Caco-2 (cell line): Measurements from ENCODE around the gene FOXC1. TPM values are rescaled to one million over a fixed set of nuclear protein-coding genes. Genes with fewer than 3 reads are reported as not detected.

Experiments used
- BruUV-seq: library from RNA; stranded (reverse); fragments of 400-500 nt; replicated peaks from 2 replicates; lab custom pipeline; 2021; lab: Mats Ljungman, UMichigan
- CTCF ChIA-PET: fragments of 300-600 bp; sonication (Branson Sonifier 250); formaldehyde crosslinking; loops from one replicate; lab custom pipeline; 2022; ENCODE audit warnings: antibody characterized with exemption; lab: Charles Lee
- POLR2A ChIA-PET: fragments of 300-600 bp; sonication (Branson Sonifier 250); formaldehyde crosslinking; loops from one replicate; lab custom pipeline; 2022; ENCODE audit warnings: antibody characterized with exemption; lab: Charles Lee
- DNase-seq, 2 experiments: peaks; one replicate each; pipeline versions ENCODE4 v3.0.0 to v3.0.0-alpha.2; 2020 to 2022
- H3K27me3 ChIP-seq: replicated peaks from 2 replicates; pipeline ENCODE4 v1.6.0; 2011; ENCODE audit warnings: low read length; ENCODE audit not compliant: control insufficient read depth, insufficient read depth
- H3K36me3 ChIP-seq: 2 replicates; pipeline ENCODE4 v1.5.1; 2011; ENCODE audit warnings: low read length; ENCODE audit not compliant: control insufficient read depth, insufficient read depth
- H3K4me1 ChIP-seq: fragments of 250-450 bp; sonication (Bioruptor Pico); 2 replicates; pipeline ENCODE4 v1.5.1; 2020; ENCODE audit warnings: mild to moderate bottlenecking
- H3K4me3 ChIP-seq: 2 replicates; pipeline ENCODE4 v1.5.1; 2011; ENCODE audit warnings: low read depth, mild to moderate bottlenecking, control low read depth, low read length
- H3K9me3 ChIP-seq: fragments of 250-450 bp; sonication (Bioruptor Pico); 2 replicates; pipeline ENCODE4 v1.5.1; 2020; ENCODE audit warnings: mild to moderate bottlenecking, moderate library complexity
- H3K27ac Mint-ChIP-seq: one replicate; pipeline ENCODE4 v1.8.0; 2022; ENCODE audit warnings: mixed read lengths; ENCODE audit not compliant: unreplicated experiment
- H3K27me3 Mint-ChIP-seq: one replicate; pipeline ENCODE4 v1.8.0; 2022; ENCODE audit warnings: mixed read lengths; ENCODE audit not compliant: insufficient read depth, unreplicated experiment
- H3K36me3 Mint-ChIP-seq: one replicate; pipeline ENCODE4 v1.8.0; 2022; ENCODE audit warnings: mild to moderate bottlenecking, mixed read lengths; ENCODE audit not compliant: insufficient read depth, unreplicated experiment
- H3K4me1 Mint-ChIP-seq: one replicate; pipeline ENCODE4 v1.8.0; 2022; ENCODE audit warnings: low read depth, mixed read lengths; ENCODE audit not compliant: unreplicated experiment
- H3K4me3 Mint-ChIP-seq: one replicate; pipeline ENCODE4 v1.8.0; 2022; ENCODE audit warnings: mild to moderate bottlenecking, moderate library complexity, mixed read lengths; ENCODE audit not compliant: unreplicated experiment
- H3K9me3 Mint-ChIP-seq: one replicate; pipeline ENCODE4 v1.8.0; 2022; ENCODE audit warnings: mixed read lengths; ENCODE audit not compliant: unreplicated experiment
- CTCF ChIP-seq, 2 experiments: fragments of 200-600 bp in 1 of 2; IDR thresholded peaks; 1 replicate in 1 of 2; 2 replicates in 1 of 2; pipeline versions ENCODE4 v1.5.1 to v1.8.0; 2011 to 2022; ENCODE audit warnings: antibody characterized with exemption in 1 of 2, control low read depth in 1 of 2, inconsistent platforms in 1 of 2, low read depth in 1 of 2, low read length in 1 of 2, mild to moderate bottlenecking in 1 of 2, moderate library complexity in 1 of 2; ENCODE audit not compliant: insufficient read depth in 1 of 2, severe bottlenecking in 1 of 2, unreplicated experiment in 1 of 2
- intact Hi-C: fragments of 100-400 bp; cut with micrococcal nuclease; formaldehyde crosslinking; loops from one replicate; pipeline ENCODE4 v1.10.0; 2022; ENCODE audit not compliant: unreplicated experiment
- total RNA-seq: library from RNA; stranded (reverse); gene quantifications from 2 replicates; pipeline ENCODE4 v1.2.3, GENCODE V29; 2022

The FOXC1 gene
- total RNA-seq, 1 experiment from 2014 or later = 6.8 TPM

GRCh38 chr6:1627827-1628560 lies 18.3 kb downstream of the FOXC1 start:
- H3K27ac Mint-ChIP-seq = no peak overlapping the region
- no peak for TF ChIP-seq CTCF (IDR thresholded peaks at IDR 0.05; ENCODE audit: insufficient read depth in 1 of 2, low read depth in 1 of 2, low read length in 1 of 2, severe bottlenecking in 1 of 2, unreplicated experiment in 1 of 2)
- no peaks in the 10 kb centered on the region for H3K36me3 Mint-ChIP-seq
- H3K36me3 ChIP-seq = no peaks in the 10 kb centered on the region
- BruUV-seq = no TSS peak
- CTCF ChIA-PET = no interaction called here
- DNase-seq = no peak
- H3K27me3 ChIP-seq = no peaks in the 10 kb centered on the region
- H3K4me3 ChIP-seq = no peak overlapping the region
- POLR2A ChIA-PET = no interaction called here
- intact Hi-C loops = no loop called here
- H3K9me3 ChIP-seq = no peaks in the 10 kb centered on the region
- H3K4me1 ChIP-seq = peaks cover 22% of the 10 kb centered on the region
- H3K4me3 Mint-ChIP-seq = no peak overlapping the region
- H3K9me3 Mint-ChIP-seq = no peaks in the 10 kb centered on the region
- no peaks in the 10 kb centered on the region for H3K27me3 Mint-ChIP-seq
- peaks cover 8% of the 10 kb centered on the region for H3K4me1 Mint-ChIP-seq

GRCh38 chr6:1629316-1629715 lies 19.6 kb downstream of the FOXC1 start:
- Histone ChIP-seq H3K4me1 (peaks cover 22% of the 10 kb centered on the region), H3K27me3 (no peaks in the 10 kb centered on the region), H3K36me3 (no peaks in the 10 kb centered on the region), H3K4me3 (no peak overlapping the region), H3K9me3 (no peaks in the 10 kb centered on the region)
- H3K27me3 Mint-ChIP-seq = no peaks in the 10 kb centered on the region
- H3K4me3 Mint-ChIP-seq = no peak overlapping the region
- ChIA-PET POLR2A (no interaction called here), CTCF (no interaction called here)
- intact Hi-C loops = no loop called here
- H3K36me3 Mint-ChIP-seq = no peaks in the 10 kb centered on the region
- no peak for TF ChIP-seq CTCF (IDR thresholded peaks at IDR 0.05; ENCODE audit: insufficient read depth in 1 of 2, low read depth in 1 of 2, low read length in 1 of 2, severe bottlenecking in 1 of 2, unreplicated experiment in 1 of 2)
- BruUV-seq = no TSS peak
- H3K4me1 Mint-ChIP-seq = peaks cover 8% of the 10 kb centered on the region
- H3K9me3 Mint-ChIP-seq = no peaks in the 10 kb centered on the region
- H3K27ac Mint-ChIP-seq = no peak overlapping the region
- DNase-seq = no peak

- Histone ChIP-seq H3K27me3 (no peaks in the 10 kb centered on the region), H3K4me1 (peaks cover 22% of the 10 kb centered on the region), H3K4me3 (no peak overlapping the region), H3K9me3 (no peaks in the 10 kb centered on the region), H3K36me3 (no peaks in the 10 kb centered on the region)
- intact Hi-C loops = no loop called here
- Mint-ChIP-seq H3K27ac (no peak overlapping the region), H3K9me3 (no peaks in the 10 kb centered on the region), H3K4me3 (no peak overlapping the region), H3K27me3 (no peaks in the 10 kb centered on the region), H3K36me3 (no peaks in the 10 kb centered on the region), H3K4me1 (peaks cover 8% of the 10 kb centered on the region)
- no TSS peak for BruUV-seq
- ChIA-PET POLR2A (no interaction called here), CTCF (no interaction called here)
- TF ChIP-seq CTCF (IDR thresholded peaks at IDR 0.05; ENCODE audit: insufficient read depth in 1 of 2, low read depth in 1 of 2, low read length in 1 of 2, severe bottlenecking in 1 of 2, unreplicated experiment in 1 of 2) = no peak
- no peak for DNase-seq
Observed at GRCh38 chr6:1630212-1630770, 20.6 kb downstream of the FOXC1 start.
